ENCODE measurements around the gene PLEKHA6.

DNA sequence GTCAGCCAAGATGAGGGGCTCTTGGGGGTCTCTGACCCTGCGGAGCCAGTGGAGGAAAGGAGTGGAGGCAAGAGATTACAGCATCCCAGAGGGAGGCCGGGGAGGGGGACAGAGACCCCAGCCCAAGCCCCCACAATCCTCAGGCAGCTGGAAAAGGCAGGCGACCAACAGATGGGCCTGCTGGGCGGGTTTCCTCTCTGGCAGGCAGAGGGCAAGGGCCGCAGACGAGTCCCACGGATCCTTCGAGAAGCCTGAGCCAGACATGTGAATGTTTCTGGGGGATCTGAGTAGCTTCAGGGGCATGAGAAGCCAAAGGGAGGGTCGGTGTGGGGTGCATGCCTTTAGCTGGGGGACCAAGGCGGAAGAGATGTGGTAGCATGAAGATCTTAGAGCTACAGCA lies 2.1 kb upstream of the PLEKHA6 start:
- no peak for TF ChIP-seq EZH2 (IDR thresholded peaks at IDR 0.05; ENCODE audit: borderline replicate concordance, insufficient read depth, low read depth, low read length, poor library complexity, severe bottlenecking)
- TF ChIP-seq, protein P1, sequence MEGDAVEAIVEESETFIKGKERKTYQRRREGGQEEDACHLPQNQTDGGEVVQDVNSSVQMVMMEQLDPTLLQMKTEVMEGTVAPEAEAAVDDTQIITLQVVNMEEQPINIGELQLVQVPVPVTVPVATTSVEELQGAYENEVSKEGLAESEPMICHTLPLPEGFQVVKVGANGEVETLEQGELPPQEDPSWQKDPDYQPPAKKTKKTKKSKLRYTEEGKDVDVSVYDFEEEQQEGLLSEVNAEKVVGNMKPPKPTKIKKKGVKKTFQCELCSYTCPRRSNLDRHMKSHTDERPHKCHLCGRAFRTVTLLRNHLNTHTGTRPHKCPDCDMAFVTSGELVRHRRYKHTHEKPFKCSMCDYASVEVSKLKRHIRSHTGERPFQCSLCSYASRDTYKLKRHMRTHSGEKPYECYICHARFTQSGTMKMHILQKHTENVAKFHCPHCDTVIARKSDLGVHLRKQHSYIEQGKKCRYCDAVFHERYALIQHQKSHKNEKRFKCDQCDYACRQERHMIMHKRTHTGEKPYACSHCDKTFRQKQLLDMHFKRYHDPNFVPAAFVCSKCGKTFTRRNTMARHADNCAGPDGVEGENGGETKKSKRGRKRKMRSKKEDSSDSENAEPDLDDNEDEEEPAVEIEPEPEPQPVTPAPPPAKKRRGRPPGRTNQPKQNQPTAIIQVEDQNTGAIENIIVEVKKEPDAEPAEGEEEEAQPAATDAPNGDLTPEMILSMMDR (IDR thresholded peaks at IDR 0.05) = no peak
